ENCODE measurements around the gene MED31.

GRCh38 chr17:6611231-6611630, 40.2 kb downstream of the MED31 start:
- no peak for TF ChIP-seq TAF1 (IDR thresholded peaks at IDR 0.05; ENCODE audit: borderline replicate concordance, insufficient read depth, low read length)
- no peak for TF ChIP-seq FOXP2 (optimal IDR thresholded peaks at IDR 0.05; ENCODE audit: borderline replicate concordance, extremely low read depth, extremely low read length, insufficient read depth)
